Tibial nerve (tissue), 3 donors: Measurements from ENCODE around the gene MRPL40.

Experiments used
- POLR2A ChIP-seq, 2 donors: fragments of 450-650 bp; IDR thresholded peaks; one replicate each; pipeline ENCODE4 v1.6.1; 2017; ENCODE audit warnings: antibody characterized with exemption in 2 of 2, mild to moderate bottlenecking in 2 of 2, moderate library complexity in 2 of 2
- TF ChIP-seq, protein P1 (sequence below), 5 experiments: fragments of 200-600 bp in 3 of 5; fragments of 450-650 bp in 2 of 5; sonication (generic) in 3 of 5; IDR thresholded peaks; one replicate each; pipeline ENCODE4 v1.5.1; 2016 to 2019; ENCODE audit warnings: antibody characterized with exemption in 5 of 5, mild to moderate bottlenecking in 3 of 5, moderate library complexity in 2 of 5

- TF ChIP-seq, protein P1, sequence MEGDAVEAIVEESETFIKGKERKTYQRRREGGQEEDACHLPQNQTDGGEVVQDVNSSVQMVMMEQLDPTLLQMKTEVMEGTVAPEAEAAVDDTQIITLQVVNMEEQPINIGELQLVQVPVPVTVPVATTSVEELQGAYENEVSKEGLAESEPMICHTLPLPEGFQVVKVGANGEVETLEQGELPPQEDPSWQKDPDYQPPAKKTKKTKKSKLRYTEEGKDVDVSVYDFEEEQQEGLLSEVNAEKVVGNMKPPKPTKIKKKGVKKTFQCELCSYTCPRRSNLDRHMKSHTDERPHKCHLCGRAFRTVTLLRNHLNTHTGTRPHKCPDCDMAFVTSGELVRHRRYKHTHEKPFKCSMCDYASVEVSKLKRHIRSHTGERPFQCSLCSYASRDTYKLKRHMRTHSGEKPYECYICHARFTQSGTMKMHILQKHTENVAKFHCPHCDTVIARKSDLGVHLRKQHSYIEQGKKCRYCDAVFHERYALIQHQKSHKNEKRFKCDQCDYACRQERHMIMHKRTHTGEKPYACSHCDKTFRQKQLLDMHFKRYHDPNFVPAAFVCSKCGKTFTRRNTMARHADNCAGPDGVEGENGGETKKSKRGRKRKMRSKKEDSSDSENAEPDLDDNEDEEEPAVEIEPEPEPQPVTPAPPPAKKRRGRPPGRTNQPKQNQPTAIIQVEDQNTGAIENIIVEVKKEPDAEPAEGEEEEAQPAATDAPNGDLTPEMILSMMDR (IDR thresholded peaks at IDR 0.05) = no peak
- TF ChIP-seq POLR2A (IDR thresholded peaks at IDR 0.05) = no peak
Observed at GRCh38 chr22:19480173-19480568, 47.8 kb downstream of the MRPL40 start.
